A673 (cell line): ENCODE measurements around the gene UBASH3A. TPM values are rescaled to one million over a fixed set of nuclear protein-coding genes. Genes with fewer than 3 reads are reported as not detected.

Experiments
- BruUV-seq: library from RNA; stranded (reverse); fragments of 400-500 nt; replicated peaks from 2 replicates; lab custom pipeline; 2021; lab: Mats Ljungman, UMichigan
- CTCF ChIA-PET: fragments of 300-600 bp; sonication (Branson Sonifier 250); formaldehyde crosslinking; loops from one replicate; lab custom pipeline; 2022; ENCODE audit warnings: antibody characterized with exemption; lab: Charles Lee
- POLR2A ChIA-PET: fragments of 300-600 bp; sonication (Branson Sonifier 250); formaldehyde crosslinking; loops from one replicate; lab custom pipeline; 2022; ENCODE audit warnings: antibody characterized with exemption; ENCODE audit not compliant: low non-redundant PET; lab: Charles Lee
- DNase-seq: peaks from one replicate; pipeline ENCODE4 v3.0.0-alpha.2; 2015; ENCODE audit warnings: low spot score
- H3K27ac ChIP-seq: fragments of 200-600 bp; sonication (generic); 2 replicates; pipeline ENCODE4 v1.5.1; 2016; ENCODE audit warnings: mixed run types, low read depth, mild to moderate bottlenecking, mixed read lengths, antibody characterized with exemption, low read length; ENCODE audit not compliant: poor library complexity, severe bottlenecking
- H3K27me3 ChIP-seq: fragments of 200-600 bp; sonication (generic); replicated peaks from 2 replicates; pipeline ENCODE4 v1.6.1; 2017; ENCODE audit warnings: mixed run types, low read depth, mild to moderate bottlenecking, mixed read lengths, antibody characterized with exemption, low read length; ENCODE audit not compliant: insufficient read depth, poor library complexity
- H3K36me3 ChIP-seq: fragments of 200-600 bp; sonication (generic); 2 replicates; pipeline ENCODE4 v1.6.1; 2016; ENCODE audit warnings: mixed run types, mild to moderate bottlenecking, mixed read lengths, antibody characterized with exemption, low read length; ENCODE audit not compliant: insufficient read depth, poor library complexity, severe bottlenecking
- H3K4me1 ChIP-seq: fragments of 200-600 bp; sonication (generic); 2 replicates; pipeline ENCODE4 v1.6.1; 2017; ENCODE audit warnings: mixed run types, mild to moderate bottlenecking, mixed read lengths, antibody characterized with exemption, low read length; ENCODE audit not compliant: insufficient read depth, poor library complexity, severe bottlenecking
- H3K4me3 ChIP-seq: fragments of 200-600 bp; sonication (generic); 2 replicates; pipeline ENCODE4 v1.5.1; 2016; ENCODE audit warnings: low read depth, mixed run types, mild to moderate bottlenecking, mixed read lengths, low read length; ENCODE audit not compliant: poor library complexity, severe bottlenecking
- H3K9me3 ChIP-seq: fragments of 200-600 bp; sonication (generic); 2 replicates; pipeline ENCODE4 v1.6.1; 2016; ENCODE audit warnings: mixed run types, low read depth, mild to moderate bottlenecking, mixed read lengths, antibody characterized with exemption, low read length; ENCODE audit not compliant: poor library complexity, severe bottlenecking
- CTCF ChIP-seq: fragments of 300-800, 200-600 bp; sonication (generic); conservative IDR thresholded peaks from 2 replicates; pipeline ENCODE4 v1.5.1; 2017; ENCODE audit warnings: low read depth, mild to moderate bottlenecking, antibody characterized with exemption, low read length, moderate library complexity, mixed read lengths
- EZH2 ChIP-seq: fragments of 200-600 bp; sonication (generic); IDR thresholded peaks from 2 replicates; pipeline ENCODE4 v1.6.1; 2017; ENCODE audit warnings: borderline replicate concordance, low read depth, mild to moderate bottlenecking, mixed read lengths, antibody characterized with exemption, low read length; ENCODE audit not compliant: poor library complexity, severe bottlenecking
- intact Hi-C: fragments of 100-400 bp; cut with micrococcal nuclease; formaldehyde crosslinking; loops from one replicate; pipeline ENCODE4 v1.10.0; 2022; ENCODE audit not compliant: unreplicated experiment
- total RNA-seq: library from RNA; stranded (reverse); gene quantifications from 2 replicates; pipeline ENCODE4 v1.2.3, GENCODE V29; 2021

The UBASH3A gene
- total RNA-seq, 1 experiment from 2014 or later, result not detected

DNA sequence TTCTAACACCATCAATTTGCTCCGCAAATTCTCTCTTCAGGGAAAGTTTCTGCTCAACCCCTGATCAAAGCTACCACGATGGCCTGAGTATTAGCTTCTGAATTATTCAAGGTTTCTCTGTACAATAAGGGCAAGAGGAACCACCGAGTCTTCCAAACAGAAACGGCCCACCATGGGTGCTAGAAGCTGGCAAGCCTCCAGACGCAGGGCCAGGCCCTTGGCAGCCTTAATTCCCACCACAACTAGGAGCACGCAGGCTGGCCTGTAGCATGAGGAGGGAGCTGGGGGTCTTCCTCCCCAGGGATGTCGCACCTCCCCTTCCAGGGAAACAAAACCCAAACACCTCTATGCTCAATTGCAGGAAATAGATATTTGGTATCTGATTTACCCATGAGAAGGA is 81.3 kb downstream of the UBASH3A start:
- Histone ChIP-seq H3K27ac (no peak overlapping the region), H3K4me3 (no peak overlapping the region), H3K4me1 (no peaks in the 10 kb centered on the region), H3K9me3 (no peaks in the 10 kb centered on the region), H3K27me3 (no peaks in the 10 kb centered on the region), H3K36me3 (no peaks in the 10 kb centered on the region)
- TF ChIP-seq EZH2, result no peak
- no peak for TF ChIP-seq CTCF
- BruUV-seq, result no TSS peak
- ChIA-PET CTCF (no interaction called here), POLR2A (no interaction called here)
- intact Hi-C loops, result no loop called here
- DNase-seq, result no peak

DNA sequence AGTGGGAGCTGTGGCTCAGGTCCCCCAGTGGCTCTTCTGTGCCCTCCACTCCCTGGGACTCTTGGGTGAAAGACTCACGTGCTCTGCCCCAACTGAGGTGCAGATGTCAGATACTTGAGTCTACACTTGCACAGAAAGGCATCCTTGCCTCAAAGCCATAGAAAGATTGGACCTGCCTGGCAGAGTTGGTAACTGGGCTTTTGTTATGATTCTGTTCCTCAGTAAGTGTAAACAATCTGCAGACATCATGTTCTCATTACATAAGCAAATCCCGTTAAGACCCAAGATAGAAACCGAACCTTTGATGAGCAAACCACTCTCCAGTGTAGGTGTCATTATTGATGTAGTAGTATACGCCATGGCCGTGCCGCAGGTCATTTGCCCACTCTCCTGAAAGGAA is 82.4 kb downstream of the UBASH3A start:
- TF ChIP-seq EZH2 (no peak), CTCF (no peak)
- Histone ChIP-seq H3K4me1 (no peaks in the 10 kb centered on the region), H3K27me3 (no peaks in the 10 kb centered on the region), H3K4me3 (no peak overlapping the region), H3K27ac (no peak overlapping the region), H3K36me3 (no peaks in the 10 kb centered on the region), H3K9me3 (no peaks in the 10 kb centered on the region)
- ChIA-PET POLR2A (no interaction called here), CTCF (no interaction called here)
- BruUV-seq, result no TSS peak
- DNase-seq, result no peak
- intact Hi-C loops, result no loop called here

DNA sequence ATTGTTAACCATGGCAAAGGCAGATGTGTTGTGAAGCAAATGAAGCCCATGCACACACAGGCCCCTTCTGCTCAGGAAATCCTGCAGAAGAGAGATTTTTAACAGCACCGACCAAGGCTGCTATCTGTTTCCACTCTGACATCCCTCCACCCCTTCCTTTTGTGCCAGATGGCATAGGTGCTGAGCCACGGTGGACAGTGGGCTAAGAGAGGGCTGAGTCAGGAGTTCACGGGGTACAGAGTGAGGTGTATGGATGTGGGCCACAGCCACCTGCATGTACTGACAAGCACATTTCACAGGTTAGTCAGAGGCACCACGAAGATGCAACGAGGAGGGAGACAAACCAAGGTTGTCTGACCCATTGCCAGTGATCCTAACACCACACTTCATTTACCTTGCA is 82.8 kb downstream of the UBASH3A start:
- POLR2A ChIA-PET, result no interaction called here
- no peak overlapping the region for H3K27ac ChIP-seq
- H3K4me3 ChIP-seq, result no peak overlapping the region
- no peaks in the 10 kb centered on the region for H3K9me3 ChIP-seq
- TF ChIP-seq EZH2, result no peak
- TF ChIP-seq CTCF, result no peak
- intact Hi-C loops, result no loop called here
- CTCF ChIA-PET, result no interaction called here
- no peaks in the 10 kb centered on the region for H3K4me1 ChIP-seq
- H3K27me3 ChIP-seq, result no peaks in the 10 kb centered on the region
- BruUV-seq, result no TSS peak
- H3K36me3 ChIP-seq, result no peaks in the 10 kb centered on the region
- no peak for DNase-seq
